K562 (cell line): ENCODE data around the gene RNF11. TPM values are rescaled to one million over a fixed set of nuclear protein-coding genes. Genes with fewer than 3 reads are reported as not detected.

ENCODE experiments used
- FOXA3 ChIP-seq, 2 experiments: fragments of 450-650 bp in 1 of 2; sonication (generic) in 1 of 2; formaldehyde crosslinking; IDR thresholded peaks in 1 of 2; conservative IDR thresholded peaks in 1 of 2; 2 replicates each; pipeline versions ENCODE4 v1.4.0 to v1.8.0; 2020 to 2022; ENCODE audit warnings: mild to moderate bottlenecking in 2 of 2, missing genetic modification reagents in 1 of 2
- HNRNPUL1 ChIP-seq: fragments of 200-400 bp; formaldehyde crosslinking; IDR thresholded peaks from 2 replicates; pipeline ENCODE4 v1.6.1; 2017; ENCODE audit warnings: low read length
- KLF13 ChIP-seq: fragments of 450-650 bp; IDR thresholded peaks from 2 replicates; pipeline ENCODE4 v1.6.1; 2016; ENCODE audit warnings: missing genetic modification characterization, low read depth, mild to moderate bottlenecking, missing compliant biosample characterization, moderate library complexity, borderline replicate concordance
- NCOA6 ChIP-seq: fragments of 450-650 bp; IDR thresholded peaks from 2 replicates; pipeline ENCODE4 v1.6.1; 2017; ENCODE audit warnings: mild to moderate bottlenecking
- NEUROD1 ChIP-seq: fragments of 150-350 bp; IDR thresholded peaks from 2 replicates; pipeline ENCODE4 v1.6.1; 2014; ENCODE audit warnings: borderline replicate concordance, low read length, low read depth; ENCODE audit not compliant: partially characterized antibody
- NFATC3 ChIP-seq: fragments of 450-650 bp; IDR thresholded peaks from 2 replicates; pipeline ENCODE4 v1.6.1; 2017; ENCODE audit warnings: mild to moderate bottlenecking
- PTBP1 ChIP-seq: fragments of 200-400 bp; formaldehyde crosslinking; IDR thresholded peaks from 2 replicates; pipeline ENCODE4 v1.6.1; 2017; ENCODE audit warnings: low read depth, low read length
- REST ChIP-seq, 2 experiments: fragments of 450-650 bp; formaldehyde crosslinking in 1 of 2; IDR thresholded peaks; 2 replicates each; pipeline versions ENCODE4 v1.4.0 to v1.6.1; 2014 to 2020; ENCODE audit warnings: mild to moderate bottlenecking in 2 of 2, borderline replicate concordance in 1 of 2, low read depth in 1 of 2
- THRA ChIP-seq: fragments of 450-650 bp; IDR thresholded peaks from 2 replicates; pipeline ENCODE4 v1.6.1; 2017; ENCODE audit warnings: mild to moderate bottlenecking, moderate library complexity
- YY1 ChIP-seq, 3 experiments: IDR thresholded peaks; 2 replicates each; pipeline ENCODE4 v1.6.1; 2011; ENCODE audit warnings: low read length in 2 of 3, mild to moderate bottlenecking in 2 of 3, moderate library complexity in 2 of 3, borderline replicate concordance in 1 of 3, control low read depth in 1 of 3, low read depth in 1 of 3; ENCODE audit not compliant: insufficient read depth in 3 of 3, insufficient replicate concordance in 2 of 3, control insufficient read depth in 1 of 3, insufficient read length in 1 of 3; ENCODE audit errors: extremely low read depth in 1 of 3
- ZNF23 ChIP-seq: fragments of 250-450 bp; sonication (Bioruptor Pico); IDR thresholded peaks from 2 replicates; pipeline ENCODE4 v1.4.0; 2020; ENCODE audit warnings: mild to moderate bottlenecking
- ZNF311 ChIP-seq: fragments of 250-450 bp; sonication (Bioruptor Pico); IDR thresholded peaks from 2 replicates; pipeline ENCODE4 v1.4.0; 2020; ENCODE audit warnings: mild to moderate bottlenecking, moderate library complexity
- ZNF584 ChIP-seq: fragments of 200-800 bp; sonication (Bioruptor generic); IDR thresholded peaks from 2 replicates; pipeline ENCODE4 v1.6.1; 2016; ENCODE audit warnings: low read depth, mild to moderate bottlenecking, missing genetic modification characterization, missing compliant biosample characterization
- ZNF79 ChIP-seq: fragments of 250-450 bp; sonication (Bioruptor Pico); IDR thresholded peaks from 2 replicates; pipeline ENCODE4 v1.4.0; 2020; ENCODE audit warnings: low read depth, mild to moderate bottlenecking, moderate library complexity
- polyA plus RNA-seq, 8 experiments: library from polyadenylated mRNA; depleted of rRNA in 4 of 8; stranded (reverse) in 5 of 8; unstranded in 3 of 8; fragments of >200 nt; fragmentation: Nextera tagmentation in 2 of 8; fragmentation: Illumina TruSeq in 1 of 8; extraction: Ambion mirVana in 2 of 8; extraction: Trizol in 1 of 8; gene quantifications; 2 replicates each; pipeline versions ENCODE4 v1.2.1 to v1.2.3, GENCODE V29; 2011 to 2014; ENCODE audit warnings: inconsistent platforms in 1 of 8, missing spikeins in 1 of 8
- total RNA-seq, 7 experiments: library from RNA; depleted of rRNA in 6 of 7; stranded (reverse); fragments of >200 nt in 6 of 7; fragmentation: Illumina TruSeq in 2 of 7; extraction: Trizol in 2 of 7; gene quantifications; 2 replicates each; pipeline versions ENCODE4 v1.2.1 to v1.2.3, GENCODE V29; 2011 to 2021; ENCODE audit warnings: low replicate concordance in 1 of 7

RNF11 gene
- total and polyA plus RNA-seq, 9 of the 15 experiments (the other 6 are each of a cell fraction or from before 2014, with no cell fraction given), result 5.7 to 34.3 (median 23.1) TPM

GRCh38 chr1:51236531-51237350, 668 bp downstream of the RNF11 start (continued):
- TF ChIP-seq THRA (no peak), ZNF23 (CRISPR knock-in tag) (no peak), KLF13 (tag) (no peak), YY1 (IDR thresholded peaks at IDR 0.05; ENCODE audit: borderline replicate concordance in 1 of 3, control insufficient read depth in 1 of 3, extremely low read depth in 1 of 3, insufficient read depth in 3 of 3, insufficient read length in 1 of 3, insufficient replicate concordance in 2 of 3, low read depth in 1 of 3, low read length in 2 of 3) (peak in 2 of 3 experiments; percentile 58 to 85), HNRNPUL1 (no peak), NCOA6 (no peak), FOXA3 (CRISPR knock-in tag; conservative IDR thresholded peaks at IDR 0.05 in 1 of 2, IDR thresholded peaks at IDR 0.05 in 1 of 2) (no peak), NEUROD1 (no peak), PTBP1 (no peak), ZNF79 (no peak), NFATC3 (no peak), REST (IDR thresholded peaks at IDR 0.05; ENCODE audit: borderline replicate concordance) (no peak), REST (CRISPR knock-in tag; IDR thresholded peaks at IDR 0.05; ENCODE audit: low read depth) (no peak), ZNF311 (CRISPR knock-in tag) (no peak), ZNF584 (CRISPR knock-in tag) (no peak)
- TF ChIP-seq, all 486 proteins: peak for 62
